Measurements from ENCODE around the gene FSTL5.

DNA sequence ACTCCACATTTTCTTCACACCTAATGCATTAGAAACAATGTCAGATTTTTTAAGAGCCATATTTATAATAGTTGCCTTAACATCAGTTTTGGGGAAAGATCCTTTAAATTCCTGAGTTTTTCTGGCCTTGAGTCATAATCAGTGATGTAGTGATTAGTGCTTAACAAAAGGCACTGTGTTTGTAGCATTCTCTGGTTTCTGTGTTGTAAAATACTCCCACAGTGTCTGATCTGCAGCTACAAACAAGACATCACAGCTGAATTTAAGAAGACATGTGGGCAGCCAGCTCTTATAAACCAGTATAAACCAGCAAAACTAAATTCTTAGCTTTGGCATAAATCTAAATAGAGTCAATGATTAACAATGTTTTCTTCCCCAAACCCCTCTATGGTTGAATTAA is 233.8 kb downstream of the FSTL5 start:
- no peak for TF ChIP-seq CTCF (IDR thresholded peaks at IDR 0.05)
- TF ChIP-seq ZFX (IDR thresholded peaks at IDR 0.05; ENCODE audit: borderline replicate concordance), result no peak
